GM12873 (cell line): Measurements from ENCODE around the gene ABCD3.

Experiments used
- CTCF ChIP-seq: IDR thresholded peaks from 2 replicates; pipeline ENCODE4 v1.5.1; 2012; ENCODE audit warnings: low read depth, mild to moderate bottlenecking, moderate library complexity, low read length, control low read depth; ENCODE audit not compliant: insufficient read depth; ENCODE audit errors: missing control alignments

ABCD3 gene

GRCh38 chr1:94422115-94422820, 4.1 kb downstream of the ABCD3 start:
- no peak for TF ChIP-seq CTCF

GRCh38 chr1:94425821-94426484, 7.8 kb downstream of the ABCD3 start:
- TF ChIP-seq CTCF, result no peak

- TF ChIP-seq CTCF, result no peak
Observed at GRCh38 chr1:94428441-94428840, 10.3 kb downstream of the ABCD3 start.

- no peak for TF ChIP-seq CTCF
Observed at GRCh38 chr1:94433866-94434265, 15.7 kb downstream of the ABCD3 start.

- no peak for TF ChIP-seq CTCF
Observed at GRCh38 chr1:94434365-94435045, 16.3 kb downstream of the ABCD3 start.

- TF ChIP-seq CTCF, result no peak
Observed at GRCh38 chr1:94438692-94439276, 20.6 kb downstream of the ABCD3 start.

- peak; percentile 9 for TF ChIP-seq CTCF
Observed at GRCh38 chr1:94440088-94440487, 21.9 kb downstream of the ABCD3 start.
